Glutamatergic neuron (in vitro differentiated cells): ENCODE measurements around the gene MAPRE3. TPM values are rescaled to one million over a fixed set of nuclear protein-coding genes. Genes with fewer than 3 reads are reported as not detected.

Experiments
- DNase-seq: peaks from one replicate; pipeline ENCODE4 v3.0.0; 2022
- H3K27ac Mint-ChIP-seq: one replicate; pipeline ENCODE4 v1.8.0; 2020; ENCODE audit warnings: mild to moderate bottlenecking, mixed read lengths, inconsistent platforms; ENCODE audit not compliant: unreplicated experiment
- H3K27me3 Mint-ChIP-seq: one replicate; pipeline ENCODE4 v1.8.0; 2020; ENCODE audit warnings: mild to moderate bottlenecking, moderate library complexity, mixed read lengths, inconsistent platforms; ENCODE audit not compliant: unreplicated experiment
- H3K36me3 Mint-ChIP-seq: one replicate; pipeline ENCODE4 v1.8.0; 2020; ENCODE audit warnings: mild to moderate bottlenecking, mixed read lengths, inconsistent platforms; ENCODE audit not compliant: unreplicated experiment
- H3K4me1 Mint-ChIP-seq: one replicate; pipeline ENCODE4 v1.8.0; 2020; ENCODE audit warnings: mild to moderate bottlenecking, low read depth, mixed read lengths, inconsistent platforms; ENCODE audit not compliant: unreplicated experiment
- H3K4me3 Mint-ChIP-seq: one replicate; pipeline ENCODE4 v1.8.0; 2020; ENCODE audit warnings: mild to moderate bottlenecking, mixed read lengths, inconsistent platforms; ENCODE audit not compliant: unreplicated experiment
- H3K9me3 Mint-ChIP-seq: one replicate; pipeline ENCODE4 v1.8.0; 2020; ENCODE audit warnings: mild to moderate bottlenecking, moderate library complexity, mixed read lengths, inconsistent platforms; ENCODE audit not compliant: unreplicated experiment
- CTCF ChIP-seq: fragments of 200-600 bp; sonication (generic); IDR thresholded peaks from one replicate; pipeline ENCODE4 v1.5.0; 2021; ENCODE audit not compliant: partially characterized antibody, unreplicated experiment
- total RNA-seq: library from RNA; stranded (reverse); fragmentation: NEBNext Ultra II Directional; extraction: Animal tissue kit (Norgen Biotek cat#: 25700); gene quantifications from one replicate; pipeline ENCODE4 v1.2.1, GENCODE V29; 2021; ENCODE audit not compliant: unreplicated experiment

MAPRE3 gene
- total RNA-seq, 1 donor from 2014 or later, result 49.2 TPM

DNA sequence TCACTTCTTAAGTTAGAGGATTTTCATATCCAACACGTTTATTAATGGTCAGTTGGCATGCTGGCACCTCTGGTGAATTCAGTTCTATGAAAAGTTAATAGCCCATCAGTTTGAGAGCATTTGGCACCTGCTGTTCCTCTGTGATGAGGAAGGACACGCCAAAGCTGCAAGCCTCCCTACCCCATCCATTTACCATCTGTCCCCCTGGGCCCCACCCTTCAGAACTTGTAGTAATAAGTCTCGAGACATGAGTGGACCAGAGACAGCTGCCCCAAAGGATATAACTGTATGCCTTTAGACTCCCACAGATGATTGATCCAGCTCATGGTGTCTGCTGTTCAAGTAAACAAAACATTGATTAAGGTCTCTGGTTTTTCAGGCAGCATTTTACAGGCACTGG lies 94.7 kb downstream of the MAPRE3 start:
- peaks cover 7% of the 10 kb centered on the region for H3K9me3 Mint-ChIP-seq
- DNase-seq, result no peak
- no peak overlapping the region for H3K27ac Mint-ChIP-seq
- H3K36me3 Mint-ChIP-seq, result peaks cover 5% of the 10 kb centered on the region
- peaks cover 19% of the 10 kb centered on the region for H3K4me1 Mint-ChIP-seq
- H3K4me3 Mint-ChIP-seq, result no peak overlapping the region
- H3K27me3 Mint-ChIP-seq, result peaks cover 1% of the 10 kb centered on the region
- TF ChIP-seq CTCF, result no peak

DNA sequence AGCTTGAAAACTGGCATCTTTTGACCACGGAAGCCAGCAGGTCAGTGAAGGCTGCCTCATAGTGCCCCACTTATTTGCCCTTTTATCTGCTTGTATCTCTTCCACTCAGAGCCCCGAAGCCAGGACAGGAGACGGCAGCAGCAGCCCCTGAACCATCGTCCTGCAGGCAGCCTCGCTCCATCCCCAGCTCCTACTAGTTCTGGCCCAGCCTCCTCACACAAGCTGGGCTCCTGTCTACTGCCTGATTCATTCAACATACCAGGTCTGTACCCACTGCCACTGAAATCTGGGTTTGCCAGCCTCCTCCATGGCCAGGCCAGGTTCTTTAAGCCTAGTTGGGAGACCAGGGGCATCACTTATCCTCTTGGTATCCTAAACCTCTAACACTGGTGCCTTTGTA lies 96.9 kb downstream of the MAPRE3 start:
- peaks cover 5% of the 10 kb centered on the region for H3K36me3 Mint-ChIP-seq
- DNase-seq, result no peak
- peaks cover 4% of the 10 kb centered on the region for H3K27me3 Mint-ChIP-seq
- no peak overlapping the region for H3K4me3 Mint-ChIP-seq
- no peak overlapping the region for H3K27ac Mint-ChIP-seq
- H3K4me1 Mint-ChIP-seq, result peaks cover 25% of the 10 kb centered on the region
- TF ChIP-seq CTCF, result no peak
- H3K9me3 Mint-ChIP-seq, result peaks cover 9% of the 10 kb centered on the region

GRCh38 chr2:27069436-27069835 lies 99.0 kb downstream of the MAPRE3 start:
- TF ChIP-seq CTCF, result no peak
- H3K4me1 Mint-ChIP-seq, result peaks cover 25% of the 10 kb centered on the region
- no peak overlapping the region for H3K27ac Mint-ChIP-seq
- H3K4me3 Mint-ChIP-seq, result peak overlapping the region; percentile 50
- H3K27me3 Mint-ChIP-seq, result peaks cover 4% of the 10 kb centered on the region
- DNase-seq, result no peak
- H3K36me3 Mint-ChIP-seq, result no peaks in the 10 kb centered on the region
- H3K9me3 Mint-ChIP-seq, result peaks cover 12% of the 10 kb centered on the region

DNA sequence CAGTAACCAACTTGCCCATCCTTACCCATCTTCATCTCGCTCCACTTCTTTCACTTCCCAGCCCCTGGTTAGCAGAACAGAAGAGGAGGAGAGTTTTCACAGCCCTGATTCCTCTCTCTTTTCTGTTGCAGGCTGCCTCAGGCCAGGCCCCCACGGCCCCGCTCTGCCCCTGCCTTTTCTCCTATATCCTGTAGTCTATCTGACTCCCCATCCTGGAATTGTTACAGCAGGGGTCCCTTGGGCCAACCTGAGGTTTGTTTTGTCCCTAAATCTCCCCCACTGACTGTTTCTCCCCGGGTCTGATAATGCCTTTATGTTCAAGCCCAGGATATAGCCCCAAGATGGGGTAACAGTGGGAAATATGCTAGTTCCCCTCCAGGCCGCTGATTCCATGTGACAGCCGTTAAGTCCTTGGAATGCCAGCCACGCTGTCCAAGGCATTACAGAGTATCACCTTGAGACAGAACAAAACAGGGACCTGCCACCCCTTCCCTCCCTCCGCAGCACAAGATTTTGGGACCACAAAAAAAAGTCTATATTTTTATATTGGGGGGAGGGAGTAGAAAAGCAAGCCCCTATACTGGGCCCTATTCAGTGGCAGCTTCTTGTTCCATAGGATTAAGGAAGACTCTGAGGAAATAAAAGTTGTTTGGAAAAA lies 99.7 kb downstream of the MAPRE3 start:
- DNase-seq, result no peak
- H3K36me3 Mint-ChIP-seq, result no peaks in the 10 kb centered on the region
- no peak overlapping the region for H3K27ac Mint-ChIP-seq
- peaks cover 7% of the 10 kb centered on the region for H3K27me3 Mint-ChIP-seq
- TF ChIP-seq CTCF, result no peak
- H3K4me1 Mint-ChIP-seq, result peaks cover 26% of the 10 kb centered on the region
- H3K4me3 Mint-ChIP-seq, result peak overlapping the region; percentile 97
- peaks cover 13% of the 10 kb centered on the region for H3K9me3 Mint-ChIP-seq

DNA sequence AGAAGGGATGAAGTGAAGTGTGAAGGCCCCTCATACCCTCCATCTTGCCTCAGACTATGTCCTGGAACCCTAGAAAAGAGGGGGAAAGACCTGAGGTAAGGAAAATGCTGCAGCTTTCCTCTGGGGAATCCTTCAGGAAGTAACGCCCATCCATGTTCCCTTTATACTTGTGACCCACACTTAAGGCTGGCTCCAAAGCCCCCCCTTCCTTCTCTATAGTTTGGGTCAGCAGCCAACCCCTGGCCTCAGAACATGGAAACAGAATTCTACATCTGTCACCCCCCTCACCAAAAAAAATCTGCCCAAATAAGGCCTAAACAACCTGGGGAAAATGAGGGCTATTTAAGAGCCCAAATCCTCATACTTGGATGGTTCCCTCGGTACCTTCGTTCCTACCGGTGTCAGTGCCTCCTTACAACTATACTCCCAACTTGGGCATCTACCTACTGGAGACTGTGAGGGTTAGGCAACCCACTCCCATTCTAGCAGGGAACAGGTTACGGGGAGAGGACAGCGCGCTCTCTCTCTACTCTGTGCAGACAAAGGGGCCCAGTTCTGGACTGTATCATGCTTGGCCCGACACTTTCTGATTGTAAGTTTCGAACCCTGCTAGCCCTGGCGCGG lies 100.3 kb downstream of the MAPRE3 start:
- no peak for TF ChIP-seq CTCF
- Mint-ChIP-seq H3K9me3 (peaks cover 14% of the 10 kb centered on the region), H3K27ac (peak overlapping the region; percentile 89), H3K4me1 (peaks cover 22% of the 10 kb centered on the region), H3K4me3 (peak overlapping the region; percentile 97), H3K27me3 (peaks cover 8% of the 10 kb centered on the region), H3K36me3 (no peaks in the 10 kb centered on the region)
- no peak for DNase-seq
